ENCODE results near the gene SLC6A2. TPM values are rescaled to one million over a fixed set of nuclear protein-coding genes. Genes with fewer than 3 reads are reported as not detected.
A peak's percentile ranks its signal among the peaks of the same experiment; 100 is the strongest.

Gene SLC6A2
- total and polyA plus RNA-seq, 2 of the 13 experiments (the other 11 are each of a cell fraction or from before 2014, with no cell fraction given): 0.62 to 0.66 TPM

- TF ChIP-seq ZBTB40 (IDR thresholded peaks at IDR 0.05): no peak
- TF ChIP-seq ZBTB40 (CRISPR knock-in tag; IDR thresholded peaks at IDR 0.05): no peak
- TF ChIP-seq KDM3A (CRISPR knock-in tag; IDR thresholded peaks at IDR 0.05; ENCODE audit: low read depth): no peak
- TF ChIP-seq MNT (IDR thresholded peaks at IDR 0.05): peak; percentile 92
- no peak for TF ChIP-seq MED1 (CRISPR knock-in tag; IDR thresholded peaks at IDR 0.05)
- no peak for TF ChIP-seq ZBTB2 (CRISPR knock-in tag; IDR thresholded peaks at IDR 0.05; ENCODE audit: low read depth)
These were observed 69.4 kb downstream of the SLC6A2 start (continued) for GRCh38 chr16:55725055-55725777.
